GM18498 (cell line): ENCODE results near the gene P2RX1.
"Not testable (repeated sequence)": the region's sequence is repeated elsewhere in the genome, so short reads cannot be mapped to it uniquely, and the experiment has no call there.

Source experiments
- ATAC-seq: cut with Tn5 transposase; IDR thresholded peaks from one replicate; pipeline ENCODE4 v1.9.1; 2021; ENCODE audit warnings: mild to moderate bottlenecking, moderate library complexity; ENCODE audit not compliant: unreplicated experiment

Gene P2RX1

GRCh38 chr17:3952186-3952585 lies 35.9 kb upstream of the P2RX1 start:
- no peak for ATAC-seq

- no peak for ATAC-seq
Measured at GRCh38 chr17:3951420-3951819, 35.2 kb upstream of the P2RX1 start.

GRCh38 chr17:3951003-3951402 lies 34.7 kb upstream of the P2RX1 start:
- no peak for ATAC-seq

- no peak for ATAC-seq
Measured at GRCh38 chr17:3950584-3950983, 34.3 kb upstream of the P2RX1 start.

- ATAC-seq: no peak
Measured at GRCh38 chr17:3949418-3949817, 33.2 kb upstream of the P2RX1 start.

GRCh38 chr17:3948551-3948950 lies 32.3 kb upstream of the P2RX1 start:
- ATAC-seq: not testable (repeated sequence)

- ATAC-seq: no peak
Measured at GRCh38 chr17:3947318-3947810, 31.1 kb upstream of the P2RX1 start.

GRCh38 chr17:3946711-3947235 lies 30.5 kb upstream of the P2RX1 start:
- ATAC-seq: no peak

- no peak for ATAC-seq
Measured at GRCh38 chr17:3944485-3945388, 28.5 kb upstream of the P2RX1 start.

GRCh38 chr17:3943240-3943891 lies 27.1 kb upstream of the P2RX1 start:
- no peak for ATAC-seq

- ATAC-seq: no peak
Measured at GRCh38 chr17:3940965-3941698, 24.9 kb upstream of the P2RX1 start.

- ATAC-seq: no peak
Measured at GRCh38 chr17:3937359-3937758, 21.1 kb upstream of the P2RX1 start.

- ATAC-seq: no peak
Measured at GRCh38 chr17:3935825-3936355, 19.6 kb upstream of the P2RX1 start.

- ATAC-seq: no peak
Measured at GRCh38 chr17:3935140-3935542, 18.9 kb upstream of the P2RX1 start.

GRCh38 chr17:3929764-3930163 lies 13.5 kb upstream of the P2RX1 start:
- ATAC-seq: no peak

GRCh38 chr17:3929181-3929580 lies 12.9 kb upstream of the P2RX1 start:
- no peak for ATAC-seq

- ATAC-seq: no peak
Measured at GRCh38 chr17:3928406-3928805, 12.1 kb upstream of the P2RX1 start.

GRCh38 chr17:3927628-3928340 lies 11.5 kb upstream of the P2RX1 start:
- no peak for ATAC-seq

GRCh38 chr17:3926860-3927627 lies 10.8 kb upstream of the P2RX1 start:
- ATAC-seq: no peak
